ENCODE measurements around the gene LAMA3. TPM values are rescaled to one million over a fixed set of nuclear protein-coding genes. Genes with fewer than 3 reads are reported as not detected.
A peak's percentile ranks its signal among the peaks of the same experiment; 100 is the strongest.

LAMA3 gene
- total RNA-seq, 2 donors from 2014 or later = 5.0 to 6.4 TPM

DNA sequence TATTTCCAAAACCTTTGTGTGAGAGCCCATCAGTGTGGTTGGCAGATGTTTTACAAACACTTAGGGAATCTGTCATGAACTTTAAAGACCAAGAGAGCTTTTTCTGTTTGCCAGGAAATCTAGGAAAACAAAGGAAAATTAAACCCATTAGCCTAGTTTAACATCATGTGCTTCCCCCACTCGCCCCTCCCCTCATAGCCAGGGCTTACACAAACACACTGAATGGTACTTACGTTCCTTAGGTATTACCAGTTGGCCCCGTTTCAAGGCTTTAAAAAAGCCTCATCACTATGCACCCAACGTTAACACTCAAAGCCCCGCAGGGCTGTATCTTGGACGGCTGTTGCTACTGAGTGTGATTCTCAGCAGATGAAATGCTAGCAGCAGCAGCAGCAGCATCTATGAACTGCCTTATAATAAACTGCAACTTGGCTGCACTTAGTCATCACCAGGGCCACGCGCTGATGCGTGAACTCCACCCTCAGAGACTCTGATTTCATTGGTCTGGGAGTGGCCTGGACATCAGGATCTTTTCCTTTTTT lies 305.2 kb downstream of the LAMA3 start:
- TF ChIP-seq, protein P1, sequence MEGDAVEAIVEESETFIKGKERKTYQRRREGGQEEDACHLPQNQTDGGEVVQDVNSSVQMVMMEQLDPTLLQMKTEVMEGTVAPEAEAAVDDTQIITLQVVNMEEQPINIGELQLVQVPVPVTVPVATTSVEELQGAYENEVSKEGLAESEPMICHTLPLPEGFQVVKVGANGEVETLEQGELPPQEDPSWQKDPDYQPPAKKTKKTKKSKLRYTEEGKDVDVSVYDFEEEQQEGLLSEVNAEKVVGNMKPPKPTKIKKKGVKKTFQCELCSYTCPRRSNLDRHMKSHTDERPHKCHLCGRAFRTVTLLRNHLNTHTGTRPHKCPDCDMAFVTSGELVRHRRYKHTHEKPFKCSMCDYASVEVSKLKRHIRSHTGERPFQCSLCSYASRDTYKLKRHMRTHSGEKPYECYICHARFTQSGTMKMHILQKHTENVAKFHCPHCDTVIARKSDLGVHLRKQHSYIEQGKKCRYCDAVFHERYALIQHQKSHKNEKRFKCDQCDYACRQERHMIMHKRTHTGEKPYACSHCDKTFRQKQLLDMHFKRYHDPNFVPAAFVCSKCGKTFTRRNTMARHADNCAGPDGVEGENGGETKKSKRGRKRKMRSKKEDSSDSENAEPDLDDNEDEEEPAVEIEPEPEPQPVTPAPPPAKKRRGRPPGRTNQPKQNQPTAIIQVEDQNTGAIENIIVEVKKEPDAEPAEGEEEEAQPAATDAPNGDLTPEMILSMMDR (IDR thresholded peaks at IDR 0.05) = no peak
- Histone ChIP-seq H3K4me1 (no peaks in the 10 kb centered on the region), H3K27me3 (no peaks in the 10 kb centered on the region), H3K9me3 (no peaks in the 10 kb centered on the region), H3K36me3 (no peaks in the 10 kb centered on the region), H3K27ac (no peak overlapping the region), H3K4me3 (no peak overlapping the region)
- DNase-seq (ENCODE audit: low spot score) = peak; percentile 81

DNA sequence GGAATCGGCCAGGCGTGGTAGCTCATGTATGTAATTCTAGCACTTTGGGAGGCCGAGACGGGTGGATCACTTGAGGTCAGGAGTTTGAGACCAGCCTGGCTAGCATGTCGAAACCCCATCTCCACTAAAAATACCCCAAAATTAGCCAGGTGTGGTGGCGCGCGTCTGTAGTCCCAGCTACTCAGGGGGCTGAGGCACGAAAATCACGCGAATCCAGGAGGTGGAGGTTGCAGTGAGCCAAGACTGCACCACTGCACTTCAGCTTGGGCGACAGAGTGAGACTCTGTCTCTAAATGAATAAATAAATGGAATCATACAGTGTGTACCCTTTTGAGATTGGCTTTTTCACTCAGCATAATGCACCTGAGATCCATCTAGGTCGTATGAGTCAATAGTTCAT lies 305.9 kb downstream of the LAMA3 start:
- Histone ChIP-seq H3K4me1 (no peaks in the 10 kb centered on the region), H3K27ac (no peak overlapping the region), H3K27me3 (no peaks in the 10 kb centered on the region), H3K4me3 (no peak overlapping the region), H3K9me3 (no peaks in the 10 kb centered on the region), H3K36me3 (no peaks in the 10 kb centered on the region)
- TF ChIP-seq, protein P1 (IDR thresholded peaks at IDR 0.05) = no peak
- DNase-seq (ENCODE audit: low spot score) = no peak

DNA sequence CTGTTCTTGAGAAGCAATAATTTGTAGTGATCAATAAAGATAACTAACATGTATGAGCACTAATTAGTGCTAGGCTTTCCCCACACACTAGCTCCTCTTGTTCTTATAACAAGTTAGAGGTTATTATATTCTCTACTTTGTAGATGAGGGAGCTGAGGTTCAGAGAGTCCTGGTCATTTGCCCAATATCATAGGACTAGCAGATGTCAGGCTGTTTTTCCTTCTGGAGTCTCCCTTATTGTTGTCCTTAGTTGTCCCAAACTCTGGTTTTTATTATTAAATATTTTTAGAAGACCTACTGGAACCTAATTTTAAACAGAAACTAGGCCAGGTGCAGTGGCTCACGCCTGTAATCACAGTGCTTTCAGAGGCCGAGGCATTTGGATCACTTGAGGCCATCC lies 308.8 kb downstream of the LAMA3 start:
- Histone ChIP-seq H3K27me3 (no peaks in the 10 kb centered on the region), H3K4me3 (no peak overlapping the region), H3K36me3 (no peaks in the 10 kb centered on the region), H3K9me3 (no peaks in the 10 kb centered on the region), H3K4me1 (no peaks in the 10 kb centered on the region), H3K27ac (no peak overlapping the region)
- TF ChIP-seq, protein P1 (IDR thresholded peaks at IDR 0.05) = no peak
- DNase-seq (ENCODE audit: low spot score) = no peak

DNA sequence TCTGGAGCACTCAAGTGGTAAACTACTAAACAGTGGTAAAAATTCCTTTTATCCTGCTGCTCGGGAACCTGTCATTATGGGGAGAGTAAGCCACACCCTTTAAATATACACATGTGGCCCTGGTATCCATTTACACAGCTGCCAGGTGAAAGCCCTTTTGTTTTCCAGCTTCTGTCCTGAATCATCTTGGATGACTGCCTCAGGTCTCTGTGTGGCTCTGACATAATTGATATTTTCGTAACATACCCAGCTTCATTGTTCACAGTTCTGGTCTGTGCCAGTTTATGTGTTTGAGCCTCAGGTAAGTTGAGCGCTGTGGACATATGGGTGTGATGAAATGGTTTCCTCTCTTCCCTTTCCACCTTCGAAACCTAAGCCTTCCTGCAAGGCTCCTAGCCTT lies 309.6 kb downstream of the LAMA3 start:
- Histone ChIP-seq H3K4me3 (no peak overlapping the region), H3K27ac (no peak overlapping the region), H3K27me3 (no peaks in the 10 kb centered on the region), H3K9me3 (no peaks in the 10 kb centered on the region), H3K4me1 (no peaks in the 10 kb centered on the region), H3K36me3 (no peaks in the 10 kb centered on the region)
- TF ChIP-seq, protein P1 (IDR thresholded peaks at IDR 0.05) = no peak
- no peak for DNase-seq (ENCODE audit: low spot score)

DNA sequence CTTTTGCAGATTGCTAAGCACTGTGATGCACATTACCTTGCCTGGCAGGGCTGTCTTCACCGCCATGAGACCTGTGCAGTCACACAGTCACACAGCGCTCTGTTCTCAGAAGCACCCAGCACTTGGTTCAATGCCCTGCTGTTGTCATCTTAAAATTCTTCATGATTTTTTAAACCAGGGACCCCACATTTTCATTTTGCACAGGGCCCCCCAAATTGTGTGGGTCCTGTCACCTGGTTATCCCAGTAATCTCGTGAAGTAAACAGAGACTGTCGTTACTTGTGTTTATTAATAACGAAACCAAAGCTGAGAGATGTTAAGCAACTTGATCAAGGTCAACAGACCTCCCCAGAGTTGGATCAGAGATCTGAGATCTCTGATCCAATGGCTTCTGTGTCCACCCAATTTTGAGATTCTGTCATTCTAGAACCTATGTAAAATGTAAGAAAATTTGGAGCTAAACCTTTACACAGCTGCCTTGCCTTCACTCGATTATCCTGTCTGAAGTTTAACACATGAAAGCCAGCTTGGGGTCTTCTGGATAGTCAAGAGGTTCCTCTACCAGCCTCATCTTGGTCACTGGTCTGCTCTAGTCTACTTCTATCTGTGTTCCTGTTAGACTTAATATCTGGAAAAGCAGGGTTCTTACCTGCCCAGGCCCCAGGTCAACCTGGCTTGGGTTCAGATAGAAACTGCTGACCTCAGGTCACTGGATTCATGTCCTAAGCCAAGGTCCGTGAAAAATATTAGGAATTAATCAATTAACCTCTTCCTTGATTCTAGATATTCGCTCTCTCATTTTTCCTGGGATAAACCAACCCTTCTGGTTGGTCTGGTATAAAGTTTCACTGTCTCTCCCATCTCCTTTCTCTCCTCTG lies 311.6 kb downstream of the LAMA3 start:
- H3K27ac ChIP-seq = no peak overlapping the region
- H3K27me3 ChIP-seq = no peaks in the 10 kb centered on the region
- DNase-seq (ENCODE audit: low spot score) = no peak
- TF ChIP-seq, protein P1 (IDR thresholded peaks at IDR 0.05) = no peak
- no peaks in the 10 kb centered on the region for H3K36me3 ChIP-seq
- no peaks in the 10 kb centered on the region for H3K4me1 ChIP-seq
- no peaks in the 10 kb centered on the region for H3K9me3 ChIP-seq
- H3K4me3 ChIP-seq = no peak overlapping the region

Data from right atrium auricular region (tissue), 2 donors.